HG03457 (cell line): Measurements from ENCODE around the gene RGL4.

ENCODE experiments used
- ATAC-seq: cut with Tn5 transposase; IDR thresholded peaks from one replicate; pipeline ENCODE4 v1.9.1; 2021; ENCODE audit warnings: moderate number of reproducible peaks; ENCODE audit not compliant: unreplicated experiment

The RGL4 gene

GRCh38 chr22:23697031-23697970 is 6.5 kb downstream of the RGL4 start:
- ATAC-seq: no peak

GRCh38 chr22:23698094-23698493 is 7.3 kb downstream of the RGL4 start:
- ATAC-seq: no peak

- no peak for ATAC-seq
Measured at GRCh38 chr22:23698673-23699235, 7.9 kb downstream of the RGL4 start.

GRCh38 chr22:23700706-23701105 is 9.9 kb downstream of the RGL4 start:
- no peak for ATAC-seq

DNA sequence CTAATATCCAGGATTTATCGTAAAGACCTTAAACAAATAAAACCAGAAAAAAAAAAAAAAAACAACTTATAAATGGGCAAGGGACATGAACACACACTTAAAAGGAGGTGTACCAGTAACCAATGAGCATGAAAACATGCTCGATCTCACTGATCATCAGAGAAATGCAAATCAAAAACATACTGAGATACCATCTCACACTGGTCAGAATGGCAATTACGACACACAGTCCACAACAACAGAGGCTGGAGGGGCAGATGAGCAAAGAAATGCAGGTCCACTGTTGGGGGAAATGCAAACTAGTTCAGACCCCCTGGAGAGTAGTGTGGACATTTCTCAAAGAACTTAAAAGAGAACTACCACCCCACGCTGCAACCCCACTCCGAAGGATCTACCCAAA is 13.2 kb downstream of the RGL4 start:
- ATAC-seq: no peak

DNA sequence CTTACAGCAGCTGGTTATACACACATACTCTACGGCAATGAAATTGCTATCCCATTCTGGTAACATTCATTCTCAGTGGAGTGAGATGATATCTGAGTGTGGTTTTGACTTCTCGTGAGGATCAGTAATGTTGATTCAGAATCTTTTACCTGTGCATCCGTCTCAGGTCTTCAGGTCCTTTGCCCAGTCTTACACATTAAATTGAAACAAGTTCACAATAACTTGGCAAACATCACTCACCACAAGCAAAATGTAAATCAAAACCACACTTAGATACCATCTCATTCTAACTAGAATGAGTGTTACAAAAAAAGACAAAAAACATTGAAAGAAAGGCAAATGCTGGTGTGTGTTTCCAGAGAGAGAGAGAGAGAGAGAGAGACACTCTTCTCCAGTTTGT is 14.0 kb downstream of the RGL4 start:
- no peak for ATAC-seq

DNA sequence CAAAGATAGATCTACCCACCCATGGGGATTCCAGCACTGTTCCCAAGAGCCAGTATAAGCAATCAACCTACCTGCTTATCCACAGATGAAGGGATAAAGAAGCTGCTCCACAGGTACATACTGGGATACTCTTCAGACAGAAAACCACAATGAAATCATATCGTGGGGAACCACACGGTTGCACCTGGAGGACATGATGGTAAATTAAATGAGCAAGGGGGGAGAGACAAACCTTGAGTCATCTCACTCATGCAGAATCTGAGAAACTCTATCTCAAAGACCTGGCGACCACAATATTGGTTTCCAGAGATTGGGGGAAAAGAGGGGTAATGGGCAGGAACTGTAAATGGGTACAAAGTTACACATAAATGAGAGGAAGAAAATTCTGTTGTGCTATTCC is 14.5 kb downstream of the RGL4 start:
- no peak for ATAC-seq

DNA sequence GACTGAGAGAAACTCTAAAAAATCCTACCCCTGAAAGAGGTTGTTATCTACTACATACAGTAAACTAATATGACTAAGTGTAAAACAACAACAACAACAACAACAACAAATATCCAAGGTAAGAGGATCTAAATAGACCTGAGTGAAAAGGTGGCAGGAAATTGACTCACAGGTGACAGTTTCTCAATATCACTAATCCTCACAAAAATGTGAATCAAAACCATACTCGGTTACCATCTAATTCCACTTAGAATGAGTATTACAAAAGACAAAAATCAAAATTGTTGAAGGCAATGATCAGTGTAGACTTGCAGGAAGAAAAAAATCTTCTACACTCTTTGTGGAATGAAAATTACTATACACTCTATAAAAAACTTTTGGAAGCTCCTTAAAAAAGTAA is 17.5 kb downstream of the RGL4 start:
- no peak for ATAC-seq

GRCh38 chr22:23709107-23709506 is 18.3 kb downstream of the RGL4 start:
- ATAC-seq: no peak

DNA sequence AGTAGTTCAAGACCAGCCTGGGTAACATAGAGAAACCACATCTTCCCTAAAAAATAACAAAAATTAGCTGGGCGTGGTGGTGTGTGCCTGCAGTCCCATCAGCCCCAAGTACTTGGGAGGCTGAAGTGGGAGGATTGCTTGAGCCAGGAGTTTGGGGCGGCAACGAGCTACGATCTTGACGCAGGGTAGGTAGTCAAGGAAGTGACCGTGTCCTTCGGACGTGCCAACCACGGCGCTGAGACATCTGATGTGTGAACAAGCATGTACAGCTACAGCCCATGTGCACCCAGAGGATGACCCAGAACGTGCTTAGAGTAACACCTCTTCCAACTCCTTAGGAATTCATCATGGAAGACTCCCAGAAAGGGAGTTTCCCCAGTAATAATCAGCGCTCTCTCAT is 21.4 kb downstream of the RGL4 start:
- no peak for ATAC-seq

- no peak for ATAC-seq
Measured at GRCh38 chr22:23713696-23714595, 23.1 kb downstream of the RGL4 start.

DNA sequence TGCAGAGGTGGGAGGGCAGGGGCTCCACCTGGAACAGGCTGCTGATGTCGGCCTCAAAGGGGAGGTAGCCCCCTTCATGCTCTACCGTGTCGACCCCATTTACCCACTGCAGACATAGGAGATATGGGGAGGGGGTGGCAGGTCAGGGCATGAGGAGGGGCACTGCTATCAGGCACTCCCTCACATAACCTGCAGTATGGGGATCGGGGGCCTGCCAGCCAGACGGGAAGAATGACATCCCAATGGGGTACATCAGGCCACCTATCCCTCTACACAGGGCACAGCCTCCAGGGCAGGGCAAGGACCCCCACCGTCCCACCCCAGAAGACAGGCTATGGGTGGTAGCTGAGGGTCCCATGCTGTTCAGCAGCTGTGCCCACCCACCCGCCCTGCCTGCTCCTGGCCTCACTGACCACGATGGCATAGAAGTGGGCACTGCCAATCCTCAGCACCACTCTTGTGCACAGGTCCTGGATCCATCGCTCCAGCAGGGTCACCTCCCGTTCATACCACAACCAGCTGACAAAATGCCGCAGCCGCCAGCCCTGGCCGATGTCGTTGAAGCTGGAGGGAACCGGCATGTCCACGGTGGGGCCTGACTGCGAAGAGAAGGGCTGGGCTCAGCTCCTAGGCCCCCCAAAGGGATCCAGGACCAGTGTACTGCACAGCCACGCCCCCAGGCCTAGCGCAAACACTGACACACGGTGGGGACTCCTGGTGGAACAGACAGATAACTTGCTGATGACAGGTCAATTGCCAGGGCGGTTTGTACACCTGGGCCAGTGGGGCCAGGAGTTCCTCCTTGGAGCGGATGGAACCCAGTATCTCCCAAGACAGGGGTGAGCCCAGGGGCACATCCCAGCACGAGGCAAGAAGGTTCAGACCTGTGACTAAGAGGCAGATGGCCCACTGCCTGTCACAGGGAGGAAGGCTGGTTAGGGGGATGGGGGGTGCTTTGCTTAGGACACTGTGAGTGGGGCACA is 24.1 kb downstream of the RGL4 start:
- no peak for ATAC-seq

DNA sequence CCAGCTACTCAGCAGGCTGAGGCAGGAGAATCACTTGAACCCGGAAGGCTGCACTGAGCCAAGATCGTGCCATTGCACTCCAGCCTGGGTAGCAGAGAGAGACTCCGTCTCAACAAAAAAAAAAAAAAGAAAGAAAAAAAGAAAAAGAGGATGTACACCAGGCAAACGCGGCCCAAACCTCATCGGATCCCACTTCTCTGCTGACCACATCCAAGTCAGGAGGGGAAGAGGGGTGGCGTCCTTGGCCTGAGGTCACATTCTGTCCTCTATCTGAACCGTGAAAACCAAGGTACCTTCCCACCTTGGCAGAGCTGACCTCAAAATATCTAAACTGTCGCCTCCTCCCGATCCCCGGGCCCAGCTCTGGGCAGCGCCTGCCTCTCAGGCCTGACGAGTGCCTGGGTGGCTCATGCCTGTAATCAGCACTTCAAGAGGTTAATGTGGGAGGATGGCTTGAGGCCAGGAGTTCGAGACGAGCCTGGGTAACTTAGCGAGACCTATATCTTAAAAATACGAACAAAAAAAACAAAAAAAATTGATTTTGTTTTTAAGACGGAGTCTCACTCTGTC is 25.1 kb downstream of the RGL4 start:
- ATAC-seq: no peak

DNA sequence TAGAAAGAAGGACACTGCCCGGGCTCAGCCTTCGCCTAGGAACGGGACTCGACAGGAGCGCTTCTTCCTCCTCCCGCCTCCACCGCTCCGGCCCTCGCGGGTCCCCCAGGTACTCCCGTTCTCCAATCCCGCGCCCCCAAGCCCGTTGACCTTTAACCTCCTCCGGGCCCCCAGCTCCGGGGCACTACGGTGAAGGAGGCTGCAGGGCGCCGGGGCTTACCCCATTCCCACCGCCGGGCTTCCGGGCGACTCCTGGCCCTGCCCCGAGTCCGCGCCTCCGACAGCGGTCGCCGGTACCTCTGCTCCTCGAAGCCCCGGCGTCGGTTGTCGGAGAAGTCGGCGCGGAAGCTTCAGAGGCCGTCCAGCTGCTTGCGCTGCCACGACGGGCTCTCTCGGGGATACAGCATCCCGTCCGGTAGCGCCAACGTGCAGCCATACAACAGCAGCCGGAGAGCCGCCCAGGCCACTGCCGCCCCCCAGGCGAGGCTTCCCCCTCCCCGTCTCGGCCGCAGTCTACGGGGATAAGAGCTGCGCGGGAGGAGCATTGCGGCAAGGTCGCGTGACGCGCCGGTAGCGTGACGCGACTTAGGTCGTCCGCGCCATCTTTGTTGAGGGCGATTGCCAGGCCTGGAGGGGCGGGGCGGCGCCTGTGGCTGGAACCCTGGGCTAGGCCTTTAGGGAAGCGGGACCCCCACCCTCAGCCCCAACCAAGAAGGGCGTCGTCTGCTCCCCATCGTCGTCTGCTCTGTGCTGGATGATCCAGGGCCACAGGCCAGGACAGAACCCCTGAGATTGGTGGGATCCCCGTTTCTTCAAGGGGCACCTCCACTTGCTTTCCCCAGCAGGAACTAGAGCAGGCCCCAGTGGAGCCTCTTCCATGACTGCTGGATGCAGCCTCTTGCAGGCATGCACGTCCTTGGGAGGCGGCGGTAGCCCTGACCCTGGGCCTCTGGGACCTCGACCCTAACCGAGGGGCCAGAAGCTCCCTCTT is 26.3 kb downstream of the RGL4 start:
- ATAC-seq: no peak

GRCh38 chr22:23718371-23719165 is 27.8 kb downstream of the RGL4 start:
- no peak for ATAC-seq

- ATAC-seq: no peak
Measured at GRCh38 chr22:23720855-23721254, 30.0 kb downstream of the RGL4 start.

DNA sequence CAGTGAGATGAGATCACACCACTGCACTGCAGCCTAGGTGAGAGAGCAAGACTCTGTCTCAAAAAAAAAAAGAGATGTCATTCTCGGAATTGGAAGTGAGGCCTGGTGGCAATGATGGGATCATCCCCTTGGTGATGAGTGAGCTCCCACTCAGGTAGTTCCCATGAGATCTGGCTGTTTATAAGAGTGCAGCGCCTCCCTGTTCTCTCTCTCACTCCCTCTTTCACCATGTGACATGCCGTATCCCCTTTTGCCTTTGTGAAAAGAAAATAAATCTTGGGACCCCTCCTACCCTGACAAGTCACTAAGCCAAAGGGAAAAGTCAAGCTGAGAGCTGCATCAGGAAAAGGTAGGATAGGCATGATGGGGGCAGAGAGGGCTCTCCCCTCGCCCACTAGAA is 31.3 kb downstream of the RGL4 start:
- ATAC-seq: no peak

GRCh38 chr22:23722724-23723123 is 31.9 kb downstream of the RGL4 start:
- no peak for ATAC-seq
